H1 (cell line): ENCODE measurements around the gene HES1. TPM values are rescaled to one million over a fixed set of nuclear protein-coding genes. Genes with fewer than 3 reads are reported as not detected.

Source experiments
- EP300 ChIP-seq, 2 experiments: IDR thresholded peaks; 1 replicate in 1 of 2; 2 replicates in 1 of 2; pipeline ENCODE4 v1.6.1; 2011 to 2012; ENCODE audit warnings: low read depth in 2 of 2, low read length in 2 of 2, mild to moderate bottlenecking in 2 of 2, borderline replicate concordance in 1 of 2, inconsistent platforms in 1 of 2, moderate library complexity in 1 of 2
- JUND ChIP-seq: IDR thresholded peaks from 2 replicates; pipeline ENCODE4 v1.6.1; 2011; ENCODE audit warnings: mild to moderate bottlenecking, improper control_type of control experiment, low read length
- PHF8 ChIP-seq: fragments of 200-600 bp; sonication (generic); conservative IDR thresholded peaks from 2 replicates; pipeline ENCODE4 v1.7.1; 2012; ENCODE audit warnings: low read depth, mild to moderate bottlenecking, inconsistent platforms, low read length, moderate library complexity
- SRF ChIP-seq: IDR thresholded peaks from 2 replicates; pipeline ENCODE4 v1.6.1; 2011; ENCODE audit warnings: mild to moderate bottlenecking, low read depth, low read length, moderate library complexity
- ZNF274 ChIP-seq: IDR thresholded peaks from 2 replicates; pipeline ENCODE4 v1.7.0; 2012; ENCODE audit warnings: low read length, borderline replicate concordance; ENCODE audit errors: extremely low read depth
- polyA plus RNA-seq, 7 experiments: library from polyadenylated mRNA; depleted of rRNA in 3 of 7; stranded (reverse) in 5 of 7; unstranded in 2 of 7; fragments of >200 nt in 5 of 7; fragments of 200-250 nt in 2 of 7; gene quantifications; 1 replicate in 5 of 7; 2 replicates in 1 of 7; 4 replicates in 1 of 7; pipeline versions ENCODE4 v1.2.1 to v1.2.3, GENCODE V29; 2011 to 2013; ENCODE audit warnings: missing spikeins in 2 of 7, mixed read lengths in 2 of 7
- total RNA-seq: library from RNA; stranded (reverse); fragmentation: NEBNext Ultra II Directional; extraction: Animal tissue kit (Norgen Biotek cat#: 25700); gene quantifications from 2 replicates; pipeline ENCODE4 v1.2.1, GENCODE V29; 2021
- TF ChIP-seq, protein P1 (sequence below): IDR thresholded peaks from 2 replicates; pipeline ENCODE4 v1.6.1; 2012; ENCODE audit warnings: inconsistent platforms

HES1 gene
- total and polyA plus RNA-seq, 2 of the 8 experiments (the other 6 are each of a cell fraction or from before 2014, with no cell fraction given), result 7.9 to 12.9 TPM

GRCh38 chr3:194138732-194139070, 2.8 kb downstream of the HES1 start (continued):
- TF ChIP-seq PHF8 (no peak), SRF (no peak), EP300 (IDR thresholded peaks at IDR 0.05; ENCODE audit: borderline replicate concordance in 1 of 2, low read depth in 2 of 2, low read length in 2 of 2) (no peak), JUND (no peak), ZNF274 (no peak)
- TF ChIP-seq, protein P1, sequence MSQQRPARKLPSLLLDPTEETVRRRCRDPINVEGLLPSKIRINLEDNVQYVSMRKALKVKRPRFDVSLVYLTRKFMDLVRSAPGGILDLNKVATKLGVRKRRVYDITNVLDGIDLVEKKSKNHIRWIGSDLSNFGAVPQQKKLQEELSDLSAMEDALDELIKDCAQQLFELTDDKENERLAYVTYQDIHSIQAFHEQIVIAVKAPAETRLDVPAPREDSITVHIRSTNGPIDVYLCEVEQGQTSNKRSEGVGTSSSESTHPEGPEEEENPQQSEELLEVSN, result no peak
